ENCODE measurements around the gene CACFD1. TPM values are rescaled to one million over a fixed set of nuclear protein-coding genes. Genes with fewer than 3 reads are reported as not detected.

The CACFD1 gene
- total and polyA plus RNA-seq, 2 of the 13 experiments (the other 11 are each of a cell fraction or from before 2014, with no cell fraction given), result 13.8 to 14.6 TPM

- TF ChIP-seq, protein P1, sequence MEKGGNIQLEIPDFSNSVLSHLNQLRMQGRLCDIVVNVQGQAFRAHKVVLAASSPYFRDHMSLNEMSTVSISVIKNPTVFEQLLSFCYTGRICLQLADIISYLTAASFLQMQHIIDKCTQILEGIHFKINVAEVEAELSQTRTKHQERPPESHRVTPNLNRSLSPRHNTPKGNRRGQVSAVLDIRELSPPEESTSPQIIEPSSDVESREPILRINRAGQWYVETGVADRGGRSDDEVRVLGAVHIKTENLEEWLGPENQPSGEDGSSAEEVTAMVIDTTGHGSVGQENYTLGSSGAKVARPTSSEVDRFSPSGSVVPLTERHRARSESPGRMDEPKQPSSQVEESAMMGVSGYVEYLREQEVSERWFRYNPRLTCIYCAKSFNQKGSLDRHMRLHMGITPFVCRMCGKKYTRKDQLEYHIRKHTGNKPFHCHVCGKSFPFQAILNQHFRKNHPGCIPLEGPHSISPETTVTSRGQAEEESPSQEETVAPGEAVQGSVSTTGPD (CRISPR knock-in tag; IDR thresholded peaks at IDR 0.05), result no peak
- TF ChIP-seq ZNF383 (CRISPR knock-in tag; IDR thresholded peaks at IDR 0.05; ENCODE audit: borderline replicate concordance), result no peak
- no peak; the same call in 1 of the 2 replicates for TF ChIP-seq MXD3 (CRISPR knock-in tag; IDR thresholded peaks at IDR 0.05)
- peak in 1 of 2 experiments; percentile 60; a peak in 1 of 4 replicates for TF ChIP-seq POLR2A (IDR thresholded peaks at IDR 0.05; ENCODE audit: insufficient read depth in 1 of 2, low read depth in 2 of 2, low read length in 2 of 2)
- TF ChIP-seq ZNF124 (CRISPR knock-in tag; IDR thresholded peaks at IDR 0.05), result no peak
- TF ChIP-seq NR2F1 (CRISPR knock-in tag; IDR thresholded peaks at IDR 0.05), result no peak
- TF ChIP-seq ZBTB3 (CRISPR knock-in tag; IDR thresholded peaks at IDR 0.05; ENCODE audit: borderline replicate concordance, low read depth), result no peak
- TF ChIP-seq HOXA3 (CRISPR knock-in tag; IDR thresholded peaks at IDR 0.05), result no peak
- TF ChIP-seq SNAPC4 (CRISPR knock-in tag; IDR thresholded peaks at IDR 0.05), result peak; percentile 100
- no peak for TF ChIP-seq TP53 (CRISPR knock-in tag; conservative IDR thresholded peaks at IDR 0.05)
- TF ChIP-seq PPARG (CRISPR knock-in tag; conservative IDR thresholded peaks at IDR 0.05), result no peak
- TF ChIP-seq, protein P2, sequence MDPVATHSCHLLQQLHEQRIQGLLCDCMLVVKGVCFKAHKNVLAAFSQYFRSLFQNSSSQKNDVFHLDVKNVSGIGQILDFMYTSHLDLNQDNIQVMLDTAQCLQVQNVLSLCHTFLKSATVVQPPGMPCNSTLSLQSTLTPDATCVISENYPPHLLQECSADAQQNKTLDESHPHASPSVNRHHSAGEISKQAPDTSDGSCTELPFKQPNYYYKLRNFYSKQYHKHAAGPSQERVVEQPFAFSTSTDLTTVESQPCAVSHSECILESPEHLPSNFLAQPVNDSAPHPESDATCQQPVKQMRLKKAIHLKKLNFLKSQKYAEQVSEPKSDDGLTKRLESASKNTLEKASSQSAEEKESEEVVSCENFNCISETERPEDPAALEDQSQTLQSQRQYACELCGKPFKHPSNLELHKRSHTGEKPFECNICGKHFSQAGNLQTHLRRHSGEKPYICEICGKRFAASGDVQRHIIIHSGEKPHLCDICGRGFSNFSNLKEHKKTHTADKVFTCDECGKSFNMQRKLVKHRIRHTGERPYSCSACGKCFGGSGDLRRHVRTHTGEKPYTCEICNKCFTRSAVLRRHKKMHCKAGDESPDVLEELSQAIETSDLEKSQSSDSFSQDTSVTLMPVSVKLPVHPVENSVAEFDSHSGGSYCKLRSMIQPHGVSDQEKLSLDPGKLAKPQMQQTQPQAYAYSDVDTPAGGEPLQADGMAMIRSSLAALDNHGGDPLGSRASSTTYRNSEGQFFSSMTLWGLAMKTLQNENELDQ (CRISPR knock-in tag; IDR thresholded peaks at IDR 0.05; ENCODE audit: borderline replicate concordance), result no peak
- TF ChIP-seq ZNF224 (CRISPR knock-in tag; IDR thresholded peaks at IDR 0.05), result no peak
- TF ChIP-seq HNRNPK (IDR thresholded peaks at IDR 0.05; ENCODE audit: low read depth, low read length, poor library complexity, severe bottlenecking), result peak; percentile 37
- TF ChIP-seq FOXK1 (CRISPR knock-in tag; IDR thresholded peaks at IDR 0.05; ENCODE audit: borderline replicate concordance, low read depth), result no peak
- TF ChIP-seq MYC (CRISPR knock-in tag; IDR thresholded peaks at IDR 0.05; ENCODE audit: borderline replicate concordance), result no peak; the same call in 1 of the 2 replicates
- peak; percentile 51; the same call in 1 of the 2 replicates for TF ChIP-seq DR1 (CRISPR knock-in tag; IDR thresholded peaks at IDR 0.05)
- TF ChIP-seq TRIM22 (IDR thresholded peaks at IDR 0.05), result no peak
These were observed at the start of gene CACFD1 (continued) for GRCh38 chr9:133459476-133460404.

All from HepG2 (cell line).